ENCODE measurements around the gene CHMP4B. TPM values are rescaled to one million over a fixed set of nuclear protein-coding genes. Genes with fewer than 3 reads are reported as not detected.

CHMP4B gene
- total RNA-seq, 2 donors from 2014 or later, result 75.7 to 85.8 TPM

GRCh38 chr20:33875534-33876026 lies 64.4 kb downstream of the CHMP4B start:
- Histone ChIP-seq H3K4me1 (replicated peaks) (no peaks in the 10 kb centered on the region), H3K27me3 (replicated peaks; ENCODE audit: insufficient read depth) (no peaks in the 10 kb centered on the region), H3K27ac (no peak overlapping the region), H3K4me3 (no peak overlapping the region), H3K36me3 (no peaks in the 10 kb centered on the region), H3K9me3 (no peaks in the 10 kb centered on the region)
- TF ChIP-seq POLR2A (IDR thresholded peaks at IDR 0.05) (no peak), POLR2AphosphoS5 (IDR thresholded peaks at IDR 0.05) (no peak), CTCF (IDR thresholded peaks at IDR 0.05) (no peak)
- intact Hi-C loops (cut with DNase I), result no loop called here
- DNase-seq (ENCODE audit: low spot score), result no peak
- WGBS, result 87% methylated on average over 6 of the region's 6 CpGs

- no peaks in the 10 kb centered on the region for H3K27me3 ChIP-seq (replicated peaks; ENCODE audit: insufficient read depth)
- TF ChIP-seq CTCF (IDR thresholded peaks at IDR 0.05) (no peak), POLR2AphosphoS5 (IDR thresholded peaks at IDR 0.05) (no peak), POLR2A (IDR thresholded peaks at IDR 0.05) (no peak)
- no peak for DNase-seq (ENCODE audit: low spot score)
- intact Hi-C loops (cut with DNase I), result no loop called here
- H3K9me3 ChIP-seq, result no peaks in the 10 kb centered on the region
- H3K27ac ChIP-seq, result no peak overlapping the region
- no peaks in the 10 kb centered on the region for H3K4me1 ChIP-seq (replicated peaks)
- no peak overlapping the region for H3K4me3 ChIP-seq
- H3K36me3 ChIP-seq, result no peaks in the 10 kb centered on the region
- WGBS, result 91% methylated on average over 2 of the region's 2 CpGs
Observed at GRCh38 chr20:33878583-33878982, 67.4 kb downstream of the CHMP4B start.

- WGBS, result 91% methylated on average over 4 of the region's 4 CpGs
- H3K9me3 ChIP-seq, result no peaks in the 10 kb centered on the region
- no peak for DNase-seq (ENCODE audit: low spot score)
- intact Hi-C loops (cut with DNase I), result no loop called here
- no peaks in the 10 kb centered on the region for H3K4me1 ChIP-seq (replicated peaks)
- H3K27ac ChIP-seq, result no peak overlapping the region
- TF ChIP-seq POLR2A (IDR thresholded peaks at IDR 0.05), result no peak
- no peak for TF ChIP-seq CTCF (IDR thresholded peaks at IDR 0.05)
- no peak for TF ChIP-seq POLR2AphosphoS5 (IDR thresholded peaks at IDR 0.05)
- H3K27me3 ChIP-seq (replicated peaks; ENCODE audit: insufficient read depth), result no peaks in the 10 kb centered on the region
- no peaks in the 10 kb centered on the region for H3K36me3 ChIP-seq
- no peak overlapping the region for H3K4me3 ChIP-seq
Observed at GRCh38 chr20:33880396-33880795, 69.2 kb downstream of the CHMP4B start.

GRCh38 chr20:33881989-33882388 lies 70.8 kb downstream of the CHMP4B start:
- H3K4me3 ChIP-seq, result no peak overlapping the region
- no peak for TF ChIP-seq POLR2A (IDR thresholded peaks at IDR 0.05)
- no peak for TF ChIP-seq CTCF (IDR thresholded peaks at IDR 0.05)
- TF ChIP-seq POLR2AphosphoS5 (IDR thresholded peaks at IDR 0.05), result no peak
- intact Hi-C loops (cut with DNase I), result no loop called here
- no peaks in the 10 kb centered on the region for H3K4me1 ChIP-seq (replicated peaks)
- no peaks in the 10 kb centered on the region for H3K27me3 ChIP-seq (replicated peaks; ENCODE audit: insufficient read depth)
- 64% methylated on average over 6 of the region's 6 CpGs for WGBS
- H3K36me3 ChIP-seq, result no peaks in the 10 kb centered on the region
- no peak overlapping the region for H3K27ac ChIP-seq
- H3K9me3 ChIP-seq, result no peaks in the 10 kb centered on the region
- no peak for DNase-seq (ENCODE audit: low spot score)

GRCh38 chr20:33882481-33882880 lies 71.3 kb downstream of the CHMP4B start:
- intact Hi-C loops (cut with DNase I), result no loop called here
- no peak for TF ChIP-seq POLR2A (IDR thresholded peaks at IDR 0.05)
- no peak for TF ChIP-seq CTCF (IDR thresholded peaks at IDR 0.05)
- H3K4me3 ChIP-seq, result no peak overlapping the region
- no peaks in the 10 kb centered on the region for H3K4me1 ChIP-seq (replicated peaks)
- no peak overlapping the region for H3K27ac ChIP-seq
- WGBS, result 79% methylated on average over 10 of the region's 10 CpGs
- H3K27me3 ChIP-seq (replicated peaks; ENCODE audit: insufficient read depth), result no peaks in the 10 kb centered on the region
- no peaks in the 10 kb centered on the region for H3K36me3 ChIP-seq
- no peak for DNase-seq (ENCODE audit: low spot score)
- H3K9me3 ChIP-seq, result no peaks in the 10 kb centered on the region
